WTC11 (cell line): ENCODE measurements around the gene FRAT2.

Experiments
- CTCF ChIP-seq: fragments of 200-600 bp; IDR thresholded peaks from 2 replicates; pipeline ENCODE4 v1.8.0; 2022; ENCODE audit warnings: antibody characterized with exemption
- E2F4 ChIP-seq: sonication (generic); formaldehyde crosslinking; IDR thresholded peaks from 2 replicates; pipeline ENCODE4 v1.8.1; 2022; ENCODE audit warnings: low read depth, mild to moderate bottlenecking, moderate library complexity, missing genetic modification reagents, borderline replicate concordance
- ZNF232 ChIP-seq: sonication (generic); formaldehyde crosslinking; IDR thresholded peaks from 2 replicates; pipeline ENCODE4 v1.8.0; 2022; ENCODE audit warnings: mild to moderate bottlenecking, missing genetic modification reagents

GRCh38 chr10:97335188-97335619 is 675 bp upstream of the FRAT2 start:
- TF ChIP-seq ZNF232 (CRISPR knock-in tag) (no peak), E2F4 (CRISPR knock-in tag) (no peak), CTCF (no peak)
